GM12864 (cell line): ENCODE measurements around the gene PPP1R15B.

Source experiments
- DNase-seq: peaks from one replicate; pipeline ENCODE4 v3.0.0-alpha.2; 2011; ENCODE audit warnings: low read depth
- H3K4me3 ChIP-seq: 2 replicates; pipeline ENCODE4 v1.5.1; 2011; ENCODE audit warnings: mild to moderate bottlenecking, low read depth, low read length, control low read depth
- TF ChIP-seq, protein P1 (sequence below): IDR thresholded peaks from 2 replicates; pipeline ENCODE4 v1.5.1; 2011; ENCODE audit warnings: low read depth, mild to moderate bottlenecking, moderate library complexity, low read length, control low read depth, inconsistent platforms; ENCODE audit errors: missing control alignments

The PPP1R15B gene

DNA sequence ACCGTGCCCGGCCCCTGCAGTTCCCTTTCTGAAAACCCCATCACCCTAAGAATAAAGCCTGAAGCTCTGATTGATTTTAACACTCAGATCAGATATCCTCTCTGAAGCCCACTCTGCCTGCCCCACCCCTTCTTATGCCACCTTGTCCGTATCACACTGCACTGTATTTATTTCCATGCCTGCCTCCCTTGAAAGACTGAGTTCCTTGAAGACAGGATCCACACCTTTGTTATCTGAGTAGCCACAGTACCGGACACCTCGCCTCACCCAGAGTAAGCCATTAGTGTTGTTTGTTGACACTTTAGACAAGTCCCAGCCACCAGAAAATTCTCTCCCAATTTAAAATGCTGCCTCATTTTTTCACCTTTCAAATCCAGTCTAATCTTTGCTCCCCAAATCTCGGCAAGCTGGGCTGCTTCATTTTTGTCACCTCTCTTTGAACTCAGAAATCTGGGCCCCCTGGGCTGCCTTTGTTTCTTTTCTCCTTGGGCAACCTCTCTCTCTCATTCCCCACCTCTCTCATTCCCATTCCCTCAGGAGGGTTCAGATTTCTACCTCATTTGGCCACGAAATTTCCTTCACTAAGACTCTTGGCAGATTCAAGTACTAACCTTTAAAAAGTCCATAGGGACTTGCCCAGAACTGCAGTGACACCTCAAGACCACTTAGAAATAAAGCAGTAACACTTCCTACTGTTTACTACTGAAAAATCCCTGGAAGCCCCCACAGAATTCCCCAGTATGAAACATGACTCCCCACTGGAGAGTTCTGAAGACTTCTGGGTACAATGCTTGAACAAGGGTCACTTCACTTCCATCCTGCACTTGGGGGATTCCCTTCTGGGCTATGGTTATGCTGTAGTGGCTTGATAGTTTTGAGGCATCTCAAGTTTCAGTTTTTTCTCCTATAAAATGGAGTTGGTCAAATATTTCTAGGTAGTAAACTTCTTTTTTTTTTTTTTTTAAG is 8.7 kb upstream of the PPP1R15B start:
- H3K4me3 ChIP-seq: no peak overlapping the region
- TF ChIP-seq, protein P1, sequence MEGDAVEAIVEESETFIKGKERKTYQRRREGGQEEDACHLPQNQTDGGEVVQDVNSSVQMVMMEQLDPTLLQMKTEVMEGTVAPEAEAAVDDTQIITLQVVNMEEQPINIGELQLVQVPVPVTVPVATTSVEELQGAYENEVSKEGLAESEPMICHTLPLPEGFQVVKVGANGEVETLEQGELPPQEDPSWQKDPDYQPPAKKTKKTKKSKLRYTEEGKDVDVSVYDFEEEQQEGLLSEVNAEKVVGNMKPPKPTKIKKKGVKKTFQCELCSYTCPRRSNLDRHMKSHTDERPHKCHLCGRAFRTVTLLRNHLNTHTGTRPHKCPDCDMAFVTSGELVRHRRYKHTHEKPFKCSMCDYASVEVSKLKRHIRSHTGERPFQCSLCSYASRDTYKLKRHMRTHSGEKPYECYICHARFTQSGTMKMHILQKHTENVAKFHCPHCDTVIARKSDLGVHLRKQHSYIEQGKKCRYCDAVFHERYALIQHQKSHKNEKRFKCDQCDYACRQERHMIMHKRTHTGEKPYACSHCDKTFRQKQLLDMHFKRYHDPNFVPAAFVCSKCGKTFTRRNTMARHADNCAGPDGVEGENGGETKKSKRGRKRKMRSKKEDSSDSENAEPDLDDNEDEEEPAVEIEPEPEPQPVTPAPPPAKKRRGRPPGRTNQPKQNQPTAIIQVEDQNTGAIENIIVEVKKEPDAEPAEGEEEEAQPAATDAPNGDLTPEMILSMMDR: no peak
- no peak for DNase-seq

DNA sequence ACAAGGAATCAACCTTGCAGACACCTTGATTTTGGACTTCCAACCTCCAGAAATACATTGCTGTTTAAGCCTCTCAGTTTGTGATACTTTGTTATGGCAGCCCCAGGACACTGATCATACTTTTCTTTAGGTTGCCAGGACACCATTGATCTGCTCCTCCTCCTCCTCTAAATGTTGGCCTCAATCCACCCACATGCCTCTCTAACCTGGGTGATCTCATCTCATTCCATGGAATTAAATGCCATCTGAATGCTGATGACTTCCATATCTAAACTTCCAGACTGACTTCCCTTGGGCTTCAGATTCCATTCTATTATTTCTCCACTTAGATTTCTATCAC is 7.4 kb upstream of the PPP1R15B start:
- DNase-seq: no peak

DNA sequence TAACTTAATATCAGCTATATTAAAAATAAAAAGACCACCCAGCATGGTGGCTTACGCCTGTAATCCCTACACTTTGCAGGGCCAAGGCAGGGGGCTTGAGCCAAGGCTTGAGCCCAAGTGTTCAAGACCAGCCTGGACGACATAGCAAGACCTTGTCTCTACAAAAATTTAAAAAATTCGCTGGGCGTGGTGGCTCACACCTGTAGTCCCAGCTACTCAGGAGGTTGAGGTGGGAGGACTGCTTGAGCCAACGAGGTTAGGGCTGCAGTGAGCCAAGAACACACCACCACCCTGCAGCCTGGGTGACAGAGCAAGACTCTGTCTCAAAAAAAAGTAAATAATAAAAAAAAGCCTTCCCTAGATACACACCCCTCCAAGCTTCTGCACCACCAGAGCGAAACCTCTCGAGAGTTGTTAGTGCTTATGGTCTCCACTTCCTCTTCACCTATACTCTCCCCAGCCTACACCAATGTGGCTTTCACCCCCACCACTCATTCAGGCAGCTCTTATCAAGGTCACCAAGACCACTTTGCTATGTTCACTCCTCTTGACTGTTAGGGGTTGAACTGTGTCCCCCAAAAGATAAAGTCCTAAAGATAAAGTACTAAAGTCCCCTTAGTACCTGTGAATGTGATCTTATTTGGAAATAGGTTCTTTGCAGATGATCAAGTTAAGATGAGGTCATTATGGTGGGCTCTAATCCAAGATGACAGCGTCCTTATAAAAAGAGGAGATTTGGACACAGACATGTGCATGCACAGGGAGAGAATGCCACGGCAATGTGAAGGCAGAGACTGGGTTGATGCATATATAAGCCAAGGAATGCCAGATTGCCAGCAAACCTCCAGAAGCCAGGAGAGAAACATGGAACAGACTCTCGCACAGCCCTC is 6.8 kb upstream of the PPP1R15B start:
- DNase-seq: no peak
- H3K4me3 ChIP-seq: no peak overlapping the region
- TF ChIP-seq, protein P1: no peak

More for the DNA sequence above, 7.4 kb upstream of the PPP1R15B start:
- no peak overlapping the region for H3K4me3 ChIP-seq
- TF ChIP-seq, protein P1: no peak

DNA sequence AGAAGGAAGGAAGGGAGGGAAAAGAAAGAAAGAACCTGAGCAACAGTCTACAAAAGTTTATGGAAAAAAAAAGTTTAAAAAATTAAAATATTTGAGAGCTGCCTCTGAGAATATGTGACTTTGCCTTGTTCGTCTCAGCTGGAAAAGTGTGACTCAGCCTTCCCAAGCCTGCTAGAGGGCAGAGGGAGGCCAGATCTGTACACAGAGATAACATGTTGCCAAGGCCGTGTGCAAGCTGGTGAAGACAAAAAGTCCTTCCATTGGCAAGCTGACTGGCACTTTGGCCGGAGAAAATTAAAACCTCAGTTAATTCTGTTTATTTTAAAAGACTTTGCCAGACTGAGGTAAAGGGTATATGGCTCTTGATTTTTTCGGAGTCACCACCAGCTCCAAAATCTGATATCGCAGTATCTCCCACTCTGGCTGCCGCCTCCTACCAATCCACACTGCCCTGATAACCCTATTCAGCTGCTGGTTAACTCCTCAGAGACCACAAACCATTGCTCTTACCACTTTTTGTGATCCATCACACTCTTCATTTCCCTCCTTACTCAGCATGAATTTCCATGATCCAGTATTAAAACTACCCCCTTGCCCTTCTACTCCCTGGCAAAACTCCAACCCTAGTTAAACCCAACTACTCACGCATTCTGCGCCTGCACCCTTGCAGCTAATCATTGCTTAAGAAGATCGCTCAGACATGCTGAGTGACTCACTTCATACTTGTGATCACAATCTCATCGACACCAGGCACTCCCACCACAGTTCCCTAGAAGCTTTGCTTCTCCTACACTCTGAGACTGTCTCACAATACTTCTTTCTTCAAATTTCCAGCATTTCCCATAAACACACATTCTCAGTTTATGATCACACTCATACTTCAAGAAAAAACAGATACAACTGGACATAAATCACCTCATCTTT is 5.7 kb upstream of the PPP1R15B start:
- H3K4me3 ChIP-seq: no peak overlapping the region
- TF ChIP-seq, protein P1: no peak
- no peak for DNase-seq

DNA sequence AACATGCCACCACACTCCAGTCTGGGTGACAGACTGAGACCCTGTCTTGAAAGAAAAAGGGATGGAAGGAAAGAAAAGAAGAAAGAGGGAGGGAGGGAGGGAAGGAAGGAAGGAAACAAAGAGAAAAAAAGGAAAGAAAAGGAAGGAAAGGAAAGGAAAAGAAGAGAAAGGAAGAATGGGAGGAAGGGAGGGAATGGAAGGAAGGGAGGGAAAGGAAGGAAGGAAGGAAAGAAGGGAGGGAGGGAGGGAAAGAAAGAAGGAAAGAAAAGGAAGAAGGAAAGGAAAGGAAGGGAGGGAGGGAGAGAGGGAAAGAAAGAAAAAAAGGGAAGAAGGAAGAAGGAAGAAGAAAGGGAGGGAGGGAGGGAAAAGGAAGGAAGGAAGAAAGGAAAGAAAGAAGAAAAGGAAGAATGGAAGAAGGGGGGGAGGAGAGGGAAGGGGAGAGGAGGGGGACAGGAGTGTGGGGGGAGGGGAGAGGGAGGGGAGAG is 5.0 kb upstream of the PPP1R15B start:
- DNase-seq: no peak
- H3K4me3 ChIP-seq: no peak overlapping the region
- TF ChIP-seq, protein P1: no peak

DNA sequence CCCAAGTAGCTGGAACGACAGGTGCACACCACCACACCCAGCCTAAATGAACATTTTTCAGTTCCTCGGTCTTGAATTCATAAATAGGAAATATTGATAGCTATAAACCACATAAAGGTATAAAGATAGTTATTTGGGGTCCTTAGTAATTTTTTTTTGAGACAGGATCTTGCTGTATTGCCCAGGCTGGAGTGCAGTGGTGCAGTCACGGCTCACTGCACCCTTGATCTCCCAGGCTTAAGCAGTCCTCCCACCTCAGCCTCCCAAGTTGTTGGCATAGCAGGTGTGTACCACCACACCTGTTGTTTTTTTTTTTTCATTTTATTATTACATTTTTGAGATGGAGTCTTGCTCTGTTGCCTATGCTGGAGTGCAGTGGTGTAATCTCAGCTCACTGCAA is 3.7 kb upstream of the PPP1R15B start:
- H3K4me3 ChIP-seq: no peak overlapping the region
- TF ChIP-seq, protein P1: no peak
- no peak for DNase-seq
